ENCODE data around the gene OTUB2. TPM values are rescaled to one million over a fixed set of nuclear protein-coding genes. Genes with fewer than 3 reads are reported as not detected.

OTUB2 gene
- total RNA-seq, 1 donor from 2014 or later = 1.9 TPM

DNA sequence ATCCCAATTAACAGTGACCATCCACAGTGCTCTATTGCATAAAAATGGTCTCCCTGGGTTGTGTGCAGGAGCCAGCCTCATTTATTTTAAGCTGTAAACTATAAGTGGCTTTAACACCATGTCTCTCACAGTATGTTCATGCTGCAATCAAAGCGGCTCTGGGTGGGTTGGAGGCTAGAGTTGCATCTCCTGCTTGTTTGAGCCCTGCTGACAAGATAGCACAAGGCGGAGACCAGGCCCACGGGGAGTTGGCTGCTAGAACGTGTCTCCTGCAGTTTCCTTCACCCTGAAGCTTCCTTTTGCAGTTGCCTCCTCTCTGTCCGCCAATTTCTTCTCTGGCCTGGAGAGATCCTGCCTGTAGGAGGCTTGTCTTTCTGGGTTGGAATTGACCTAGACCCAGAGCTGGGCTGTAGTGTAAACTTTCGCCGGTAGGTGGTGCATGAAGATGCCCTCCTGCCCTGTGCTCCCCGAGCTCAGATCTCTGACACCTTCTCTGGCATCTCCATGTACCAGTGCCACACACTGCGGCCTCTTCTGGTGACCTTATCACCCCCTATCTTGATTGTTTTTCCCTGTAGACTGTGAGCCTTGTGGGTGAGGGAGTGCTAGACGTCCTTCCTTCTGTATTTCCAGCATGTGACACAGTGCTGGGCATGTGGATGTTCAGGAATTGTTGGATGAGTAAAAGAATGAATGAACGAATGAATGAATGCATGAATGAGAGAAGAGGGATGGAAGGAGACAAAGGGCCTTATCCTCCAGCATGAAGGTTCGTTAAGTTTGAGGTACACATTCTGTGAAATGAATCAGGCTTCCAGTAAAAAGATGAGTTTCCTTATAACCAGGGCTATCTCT, 10.4 kb downstream of the OTUB2 start:
- peak; percentile 89 for TF ChIP-seq CTCF (IDR thresholded peaks at IDR 0.05)

DNA sequence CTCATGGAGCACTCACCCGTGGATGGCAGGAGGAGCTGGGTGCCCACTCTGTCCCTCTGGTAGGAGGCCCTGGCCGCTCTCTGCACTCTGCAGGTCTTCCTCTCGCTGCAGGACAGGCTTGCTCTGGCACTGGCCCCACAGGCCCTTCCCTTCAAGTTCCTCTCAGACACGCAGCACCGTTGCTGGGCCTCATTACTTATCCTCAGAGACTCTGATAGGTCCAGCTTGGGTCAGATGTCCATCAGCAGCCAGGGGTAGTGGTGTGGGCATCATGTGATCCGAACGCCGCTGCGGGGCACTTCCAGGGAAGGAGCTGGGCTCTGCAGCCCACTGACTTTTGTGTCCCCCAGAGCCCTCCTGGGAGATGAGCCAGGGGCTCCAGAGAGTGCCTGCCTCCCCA, 11.8 kb downstream of the OTUB2 start:
- Mint-ChIP-seq H3K36me3 (ENCODE audit: low read depth) (no peaks in the 10 kb centered on the region), H3K27me3 (ENCODE audit: low read depth) (no peaks in the 10 kb centered on the region), H3K27ac (ENCODE audit: unreplicated experiment) (no peak overlapping the region), H3K4me3 (ENCODE audit: unreplicated experiment) (no peak overlapping the region), H3K9me3 (ENCODE audit: low read depth) (no peaks in the 10 kb centered on the region), H3K4me1 (ENCODE audit: low read depth) (no peaks in the 10 kb centered on the region)
- DNase-seq (ENCODE audit: low spot score) = no peak
- TF ChIP-seq CTCF (IDR thresholded peaks at IDR 0.05) = no peak

More for the DNA sequence above, 10.4 kb downstream of the OTUB2 start:
- Mint-ChIP-seq H3K4me3 (ENCODE audit: unreplicated experiment) (no peak overlapping the region), H3K4me1 (ENCODE audit: low read depth) (no peaks in the 10 kb centered on the region), H3K36me3 (ENCODE audit: low read depth) (no peaks in the 10 kb centered on the region), H3K27me3 (ENCODE audit: low read depth) (no peaks in the 10 kb centered on the region), H3K9me3 (ENCODE audit: low read depth) (no peaks in the 10 kb centered on the region), H3K27ac (ENCODE audit: unreplicated experiment) (no peak overlapping the region)
- no peak for DNase-seq (ENCODE audit: low spot score)

DNA sequence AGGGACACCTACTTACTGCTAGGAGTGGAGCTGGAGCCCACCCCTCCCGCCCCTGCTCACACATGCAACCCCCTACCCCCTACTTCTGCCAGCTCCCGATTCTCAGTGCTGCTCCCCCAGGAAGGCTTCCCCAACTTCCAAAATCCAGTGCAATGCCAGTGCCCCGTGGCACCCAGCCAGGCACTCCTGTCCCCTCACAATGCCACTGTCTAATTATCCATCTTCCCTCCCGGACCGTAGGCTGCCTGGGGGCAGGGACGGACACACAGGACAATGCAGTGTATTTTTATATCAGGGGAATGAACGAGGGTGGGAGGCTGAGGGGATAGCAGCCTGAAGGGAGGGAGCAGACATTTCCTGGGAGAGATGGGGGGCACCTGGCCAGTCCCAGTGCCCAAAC, 12.4 kb downstream of the OTUB2 start:
- no peaks in the 10 kb centered on the region for H3K27me3 Mint-ChIP-seq (ENCODE audit: low read depth)
- no peak overlapping the region for H3K4me3 Mint-ChIP-seq (ENCODE audit: unreplicated experiment)
- no peak overlapping the region for H3K27ac Mint-ChIP-seq (ENCODE audit: unreplicated experiment)
- H3K36me3 Mint-ChIP-seq (ENCODE audit: low read depth) = peaks cover 1% of the 10 kb centered on the region
- TF ChIP-seq CTCF (IDR thresholded peaks at IDR 0.05) = no peak
- no peak for DNase-seq (ENCODE audit: low spot score)
- no peaks in the 10 kb centered on the region for H3K9me3 Mint-ChIP-seq (ENCODE audit: low read depth)
- no peaks in the 10 kb centered on the region for H3K4me1 Mint-ChIP-seq (ENCODE audit: low read depth)

- no peaks in the 10 kb centered on the region for H3K27me3 Mint-ChIP-seq (ENCODE audit: low read depth)
- no peak for DNase-seq (ENCODE audit: low spot score)
- no peak overlapping the region for H3K4me3 Mint-ChIP-seq (ENCODE audit: unreplicated experiment)
- H3K4me1 Mint-ChIP-seq (ENCODE audit: low read depth) = no peaks in the 10 kb centered on the region
- TF ChIP-seq CTCF (IDR thresholded peaks at IDR 0.05) = no peak
- H3K36me3 Mint-ChIP-seq (ENCODE audit: low read depth) = peaks cover 4% of the 10 kb centered on the region
- no peaks in the 10 kb centered on the region for H3K9me3 Mint-ChIP-seq (ENCODE audit: low read depth)
- H3K27ac Mint-ChIP-seq (ENCODE audit: unreplicated experiment) = no peak overlapping the region
These were observed 12.9 kb downstream of the OTUB2 start for GRCh38 chr14:94038921-94039629.

DNA sequence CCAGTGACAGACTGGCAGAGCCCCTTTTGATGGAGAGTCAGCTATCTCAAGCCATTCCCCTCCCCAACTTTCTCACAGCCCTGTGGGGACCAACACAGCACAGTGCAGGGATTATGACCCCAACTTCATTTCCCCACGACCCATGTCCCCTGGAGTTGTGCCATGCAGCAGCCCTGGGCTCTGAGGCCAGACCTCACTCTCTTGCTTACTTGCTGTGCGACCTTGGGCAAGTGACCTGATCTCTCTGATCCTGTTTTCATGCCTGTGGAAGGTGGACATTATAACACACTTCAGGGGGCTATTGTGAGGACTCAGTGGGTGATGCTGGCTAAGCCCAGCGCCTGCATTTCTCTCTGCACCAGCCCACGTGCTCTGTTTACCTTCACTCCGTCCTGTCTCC, 14.1 kb downstream of the OTUB2 start:
- no peak for TF ChIP-seq CTCF (IDR thresholded peaks at IDR 0.05)
- peaks cover 4% of the 10 kb centered on the region for H3K36me3 Mint-ChIP-seq (ENCODE audit: low read depth)

More for the DNA sequence above, 14.1 kb downstream of the OTUB2 start:
- no peak for DNase-seq (ENCODE audit: low spot score)
- no peak overlapping the region for H3K4me3 Mint-ChIP-seq (ENCODE audit: unreplicated experiment)
- H3K27ac Mint-ChIP-seq (ENCODE audit: unreplicated experiment) = no peak overlapping the region
- no peaks in the 10 kb centered on the region for H3K27me3 Mint-ChIP-seq (ENCODE audit: low read depth)
- H3K4me1 Mint-ChIP-seq (ENCODE audit: low read depth) = no peaks in the 10 kb centered on the region
- H3K9me3 Mint-ChIP-seq (ENCODE audit: low read depth) = no peaks in the 10 kb centered on the region
